BE2C (cell line): ENCODE data around the gene GGPS1.
A peak's percentile ranks its signal among the peaks of the same experiment; 100 is the strongest.

Experiments used
- DNase-seq: peaks from one replicate; pipeline ENCODE4 v3.0.0-alpha.2; 2020
- H3K27me3 ChIP-seq: fragments of 250-450 bp; sonication (Bioruptor Pico); 2 replicates; pipeline ENCODE4 v1.5.1; 2020; ENCODE audit warnings: mild to moderate bottlenecking
- H3K36me3 ChIP-seq: fragments of 250-450 bp; sonication (Bioruptor Pico); 2 replicates; pipeline ENCODE4 v1.5.1; 2020; ENCODE audit warnings: mild to moderate bottlenecking
- H3K4me1 ChIP-seq: fragments of 250-450 bp; sonication (Bioruptor Pico); 2 replicates; pipeline ENCODE4 v1.5.1; 2020
- H3K4me3 ChIP-seq: 2 replicates; pipeline ENCODE4 v1.5.1; 2011; ENCODE audit warnings: low read depth, low read length
- H3K9me3 ChIP-seq: fragments of 250-450 bp; sonication (Bioruptor Pico); 2 replicates; pipeline ENCODE4 v1.5.1; 2020
- CTCF ChIP-seq: IDR thresholded peaks from 2 replicates; pipeline ENCODE4 v1.5.1; 2012; ENCODE audit warnings: mild to moderate bottlenecking, low read depth, low read length

The GGPS1 gene

GRCh38 chr1:235329139-235329902 lies 951 bp downstream of the GGPS1 start:
- DNase-seq: peak; percentile 43
- Histone ChIP-seq H3K36me3 (peaks cover 10% of the 10 kb centered on the region), H3K4me3 (peak overlapping the region; percentile 71), H3K9me3 (no peaks in the 10 kb centered on the region), H3K27me3 (no peaks in the 10 kb centered on the region), H3K4me1 (no peaks in the 10 kb centered on the region)
- no peak; the same call in 1 of the 2 replicates for TF ChIP-seq CTCF

DNA sequence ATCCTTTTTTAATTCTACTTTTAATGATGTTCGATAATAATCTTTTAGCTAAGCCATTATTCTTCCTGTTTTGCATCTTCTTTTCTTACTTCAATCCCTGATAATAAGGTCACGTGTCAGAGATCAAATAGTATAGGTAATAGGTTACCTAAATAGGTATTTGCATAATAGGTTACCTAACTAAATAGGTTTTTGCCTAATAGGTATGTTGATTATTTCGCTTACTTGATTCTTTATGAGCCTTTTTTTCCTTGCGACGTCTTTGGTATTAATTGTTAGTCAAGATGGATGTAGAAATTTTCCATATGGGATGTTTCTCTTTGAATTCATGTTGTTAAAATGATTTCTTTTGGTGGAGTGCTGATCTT lies 2.5 kb downstream of the GGPS1 start:
- no peaks in the 10 kb centered on the region for H3K27me3 ChIP-seq
- DNase-seq: no peak
- no peaks in the 10 kb centered on the region for H3K9me3 ChIP-seq
- no peaks in the 10 kb centered on the region for H3K4me1 ChIP-seq
- peaks cover 17% of the 10 kb centered on the region for H3K36me3 ChIP-seq
- TF ChIP-seq CTCF: no peak
- H3K4me3 ChIP-seq: peak overlapping the region; percentile 71

DNA sequence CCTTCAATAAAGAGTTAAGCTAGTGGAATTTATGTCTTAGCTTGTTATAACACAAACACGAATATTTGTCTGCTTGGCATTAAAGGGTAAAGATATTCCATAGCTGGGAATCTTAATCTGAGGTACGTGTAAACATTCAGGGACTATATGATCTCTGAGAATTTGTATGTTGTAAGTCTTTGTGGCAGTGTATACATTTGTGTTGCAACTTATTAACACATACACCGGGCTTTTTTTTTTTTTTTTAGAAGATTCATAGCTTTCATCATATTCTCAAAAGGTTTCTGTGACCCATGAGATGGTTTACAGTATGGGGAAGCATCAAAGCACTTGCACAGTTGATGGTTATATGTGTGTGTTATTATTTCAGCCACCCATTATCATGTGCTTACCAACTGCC lies 3.0 kb downstream of the GGPS1 start:
- Histone ChIP-seq H3K9me3 (no peaks in the 10 kb centered on the region), H3K27me3 (no peaks in the 10 kb centered on the region), H3K4me3 (no peak overlapping the region), H3K4me1 (no peaks in the 10 kb centered on the region), H3K36me3 (peaks cover 17% of the 10 kb centered on the region)
- no peak for TF ChIP-seq CTCF
- no peak for DNase-seq

DNA sequence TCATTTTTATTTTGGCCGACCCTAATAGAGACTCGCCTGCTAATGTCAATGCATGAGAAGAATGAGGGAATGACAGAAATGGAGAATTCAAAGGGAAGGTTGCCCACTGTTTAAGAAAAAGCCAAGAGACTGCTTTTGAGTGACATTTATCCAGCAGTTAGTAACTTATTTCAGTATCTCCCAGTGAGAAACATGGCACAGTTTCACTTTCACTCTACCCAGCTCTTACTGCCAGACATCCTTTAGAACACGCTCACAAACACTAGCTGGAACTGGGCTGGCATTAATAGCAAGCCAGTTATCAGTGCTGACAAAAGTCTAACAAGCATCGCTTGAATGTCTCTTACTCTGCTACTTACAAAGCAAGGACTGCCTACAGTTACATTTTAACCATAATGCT lies 8.5 kb downstream of the GGPS1 start:
- Histone ChIP-seq H3K9me3 (no peaks in the 10 kb centered on the region), H3K36me3 (peaks cover 16% of the 10 kb centered on the region; the same call in 1 of the 2 replicates), H3K4me3 (no peak overlapping the region), H3K27me3 (no peaks in the 10 kb centered on the region), H3K4me1 (no peaks in the 10 kb centered on the region)
- TF ChIP-seq CTCF: no peak
- no peak for DNase-seq

DNA sequence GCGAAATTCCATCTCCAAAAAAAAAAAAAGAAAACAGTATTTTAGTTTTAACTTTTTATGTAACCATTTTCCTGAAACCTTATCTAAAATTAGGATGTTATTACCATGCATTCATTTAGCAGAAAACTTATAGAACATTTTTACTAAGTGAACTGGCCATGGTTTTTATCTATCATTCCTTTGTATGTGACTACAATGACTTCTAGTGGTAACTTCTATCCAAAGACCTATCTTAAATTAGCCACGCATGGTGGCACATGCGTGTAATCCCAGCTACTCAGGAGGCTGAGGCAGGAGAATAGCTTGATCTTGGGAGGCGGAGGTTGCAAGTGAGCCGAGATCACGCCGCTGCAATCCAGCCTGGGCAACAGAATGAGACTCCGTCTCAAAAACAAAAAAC lies 11.4 kb downstream of the GGPS1 start:
- no peak for TF ChIP-seq CTCF
- no peak for DNase-seq
- H3K4me1 ChIP-seq: no peaks in the 10 kb centered on the region
- no peaks in the 10 kb centered on the region for H3K27me3 ChIP-seq
- H3K4me3 ChIP-seq: no peak overlapping the region
- no peaks in the 10 kb centered on the region for H3K9me3 ChIP-seq
- peaks cover 23% of the 10 kb centered on the region for H3K36me3 ChIP-seq

- no peak overlapping the region for H3K4me3 ChIP-seq
- no peaks in the 10 kb centered on the region for H3K27me3 ChIP-seq
- H3K9me3 ChIP-seq: no peaks in the 10 kb centered on the region
- H3K4me1 ChIP-seq: no peaks in the 10 kb centered on the region
- no peak for TF ChIP-seq CTCF
- DNase-seq: no peak
- peaks cover 15% of the 10 kb centered on the region for H3K36me3 ChIP-seq
These were observed 13.0 kb downstream of the GGPS1 start for GRCh38 chr1:235341334-235341733.
